RWPE1 (cell line): ENCODE results near the gene SLC38A10.

ENCODE experiments used
- CTCF ChIA-PET: fragments of 350-600 bp; sonication (Branson Sonifier 250); formaldehyde crosslinking; extraction: SDS; loops from one replicate; lab custom pipeline; 2021; lab: Yijun Ruan, JAX
- POLR2A ChIA-PET: fragments of 400-600 bp; formaldehyde crosslinking; extraction: SDS; loops from one replicate; lab custom pipeline; 2020; ENCODE audit warnings: antibody characterized with exemption; ENCODE audit not compliant: low non-redundant PET; lab: Yijun Ruan, JAX
- DNase-seq: peaks from one replicate; pipeline ENCODE4 v3.0.0; 2012; ENCODE audit warnings: low spot score
- H3K27ac ChIP-seq: fragments of 450-650 bp; 2 replicates; pipeline ENCODE4 v1.5.1; 2017
- CTCF ChIP-seq: fragments of 450-650 bp; conservative IDR thresholded peaks from 2 replicates; pipeline ENCODE4 v1.5.1; 2017; ENCODE audit warnings: low read depth, mild to moderate bottlenecking

The SLC38A10 gene

GRCh38 chr17:81295031-81295675 is at the start of gene SLC38A10:
Gene SLC38A10, minus strand, starts transcription at chr17:81295307. Its CDS starts 386 bp downstream, at chr17:81294921.
- ChIA-PET CTCF (interaction anchor here (0.7 to 1.4 kb wide), 6 partner anchors 14 to 316 kb away, joined by 3 to 7 read pairs (median 4); no protein-coding TSS in a partner anchor), POLR2A (interaction anchor here (0.7 to 0.8 kb wide), 2 partner anchors 11 to 204 kb away, joined by 4 to 5 read pairs; no protein-coding TSS in a partner anchor)
- H3K27ac ChIP-seq: peak within 1 kb of the TSS; percentile 90
- TF ChIP-seq CTCF: no peak
- peak; percentile 97 for DNase-seq

GRCh38 chr17:81342269-81343070 is 47.4 kb upstream of the SLC38A10 start:
- CTCF ChIA-PET: interaction anchor here (0.6 kb wide), 1 partner anchor 23 kb away, joined by 4 read pairs; no protein-coding TSS in a partner anchor

GRCh38 chr17:81341516-81342268 is 46.6 kb upstream of the SLC38A10 start:
- CTCF ChIA-PET: interaction anchor here (0.6 to 0.9 kb wide), 3 partner anchors 11 to 81 kb away, joined by 3 to 5 read pairs (median 4); no protein-coding TSS in a partner anchor
- no peak for TF ChIP-seq CTCF
- DNase-seq: no peak
- POLR2A ChIA-PET: interaction anchor here (0.6 kb wide), 1 partner anchor 50 kb away, joined by 3 read pairs; no protein-coding TSS in a partner anchor
- peak overlapping the region; percentile 99 for H3K27ac ChIP-seq

More at GRCh38 chr17:81342269-81343070, 47.4 kb upstream of the SLC38A10 start:
- H3K27ac ChIP-seq: peak overlapping the region; percentile 99
- TF ChIP-seq CTCF: no peak
- DNase-seq: no peak
- POLR2A ChIA-PET: interaction anchor here (0.6 kb wide), 2 partner anchors 51 to 104 kb away, joined by 3 to 4 read pairs; no protein-coding TSS in a partner anchor

- no peak for TF ChIP-seq CTCF
- peak overlapping the region; percentile 99 for H3K27ac ChIP-seq
- ChIA-PET CTCF (interaction anchor here (0.6 to 1.0 kb wide), 4 partner anchors 10 to 166 kb away, joined by 3 to 5 read pairs (median 4); no protein-coding TSS in a partner anchor), POLR2A (no interaction called here)
- no peak for DNase-seq
Observed at GRCh38 chr17:81340607-81341515, 45.8 kb upstream of the SLC38A10 start.

GRCh38 chr17:81339534-81340296 is 44.6 kb upstream of the SLC38A10 start:
- ChIA-PET CTCF (interaction anchor here (0.6 kb wide), 1 partner anchor 167 kb away, joined by 5 read pairs; no protein-coding TSS in a partner anchor), POLR2A (interaction anchor here (0.8 kb wide), 1 partner anchor 33 kb away, joined by 5 read pairs; no protein-coding TSS in a partner anchor)
- no peak for TF ChIP-seq CTCF
- no peak for DNase-seq
- peak overlapping the region; percentile 99 for H3K27ac ChIP-seq
